Vagina (tissue), 2 donors: ENCODE measurements around the gene LEFTY1. TPM values are rescaled to one million over a fixed set of nuclear protein-coding genes. Genes with fewer than 3 reads are reported as not detected.

Source experiments
- DNase-seq, 2 donors: peaks; one replicate each; pipeline ENCODE4 v3.0.0-alpha.2; 2017; ENCODE audit errors: extremely low spot score in 2 of 2
- H3K27ac ChIP-seq: fragments of 200-600 bp; sonication (generic); one replicate; pipeline ENCODE4 v1.5.1; 2019
- H3K27me3 ChIP-seq: fragments of 200-600 bp; sonication (generic); one replicate; pipeline ENCODE4 v1.5.1; 2019
- H3K36me3 ChIP-seq, 2 donors: fragments of 200-600 bp; sonication (generic); one replicate each; pipeline ENCODE4 v1.5.1; 2017 to 2019
- H3K4me1 ChIP-seq: fragments of 200-600 bp; sonication (generic); one replicate; pipeline ENCODE4 v1.5.1; 2019
- H3K4me3 ChIP-seq, 2 donors: fragments of 200-600 bp; sonication (generic); 1 replicate in 1 of 2; 2 replicates in 1 of 2; pipeline ENCODE4 v1.5.1; 2016 to 2019
- H3K9me3 ChIP-seq: fragments of 200-600 bp; sonication (generic); one replicate; pipeline ENCODE4 v1.5.1; 2019
- CTCF ChIP-seq, 3 experiments: fragments of 450-650 bp in 2 of 3; fragments of 200-600 bp in 1 of 3; sonication (generic) in 1 of 3; IDR thresholded peaks; one replicate each; pipeline ENCODE4 v1.5.1; 2017 to 2019; ENCODE audit warnings: antibody characterized with exemption in 3 of 3, mild to moderate bottlenecking in 2 of 3, moderate library complexity in 2 of 3
- POLR2A ChIP-seq, 2 donors: fragments of 450-650 bp; IDR thresholded peaks; one replicate each; pipeline ENCODE4 v1.6.1; 2017; ENCODE audit warnings: antibody characterized with exemption in 2 of 2, mild to moderate bottlenecking in 2 of 2, moderate library complexity in 2 of 2
- POLR2AphosphoS5 ChIP-seq, 2 donors: sonication (generic); formaldehyde crosslinking; IDR thresholded peaks; one replicate each; pipeline ENCODE4 v1.9.0; 2017; ENCODE audit warnings: antibody characterized with exemption in 2 of 2, mild to moderate bottlenecking in 2 of 2, low read depth in 1 of 2; ENCODE audit not compliant: insufficient read depth in 1 of 2
- intact Hi-C: fragments of 100-400 bp; cut with DNase I; formaldehyde crosslinking; loops from one replicate; pipeline ENCODE4 v1.15.1; 2023
- total RNA-seq: library from RNA; depleted of rRNA; stranded (reverse); fragments of >200 nt; gene quantifications from one replicate; pipeline ENCODE4 v1.2.3, GENCODE V29; 2016

The LEFTY1 gene
- total RNA-seq, 1 donor from 2014 or later: not detected

GRCh38 chr1:225865514-225865913 is 23.4 kb downstream of the LEFTY1 start:
- Histone ChIP-seq H3K4me1 (peaks cover 26% of the 10 kb centered on the region), H3K4me3 (no peak overlapping the region), H3K9me3 (no peaks in the 10 kb centered on the region), H3K36me3 (peaks cover 0 to 64% of the 10 kb centered on the region in 2 donors), H3K27me3 (no peaks in the 10 kb centered on the region), H3K27ac (peak overlapping the region; percentile 19)
- no peak for TF ChIP-seq POLR2A (IDR thresholded peaks at IDR 0.05)
- TF ChIP-seq CTCF (IDR thresholded peaks at IDR 0.05): no peak
- TF ChIP-seq POLR2AphosphoS5 (IDR thresholded peaks at IDR 0.05; ENCODE audit: insufficient read depth in 1 of 2, low read depth in 1 of 2): no peak
- intact Hi-C loops: no loop called here
- no peak for DNase-seq

- Histone ChIP-seq H3K36me3 (peaks cover 0 to 49% of the 10 kb centered on the region in 2 donors), H3K27me3 (no peaks in the 10 kb centered on the region), H3K9me3 (no peaks in the 10 kb centered on the region), H3K4me3 (no peak overlapping the region), H3K27ac (peak overlapping the region; percentile 52), H3K4me1 (peaks cover 26% of the 10 kb centered on the region)
- intact Hi-C loops: no loop called here
- TF ChIP-seq POLR2A (IDR thresholded peaks at IDR 0.05) (no peak), POLR2AphosphoS5 (IDR thresholded peaks at IDR 0.05; ENCODE audit: insufficient read depth in 1 of 2, low read depth in 1 of 2) (no peak), CTCF (IDR thresholded peaks at IDR 0.05) (no peak)
- DNase-seq: no peak
Observed at GRCh38 chr1:225863167-225863566, 25.8 kb downstream of the LEFTY1 start.

GRCh38 chr1:225862581-225862950 is 26.4 kb downstream of the LEFTY1 start:
- Histone ChIP-seq H3K9me3 (no peaks in the 10 kb centered on the region), H3K27me3 (no peaks in the 10 kb centered on the region), H3K27ac (peak overlapping the region; percentile 52), H3K4me1 (peaks cover 26% of the 10 kb centered on the region), H3K4me3 (no peak overlapping the region), H3K36me3 (peaks cover 0 to 44% of the 10 kb centered on the region in 2 donors)
- TF ChIP-seq POLR2AphosphoS5 (IDR thresholded peaks at IDR 0.05; ENCODE audit: insufficient read depth in 1 of 2, low read depth in 1 of 2): no peak
- no peak for TF ChIP-seq CTCF (IDR thresholded peaks at IDR 0.05)
- no peak for TF ChIP-seq POLR2A (IDR thresholded peaks at IDR 0.05)
- intact Hi-C loops: no loop called here
- DNase-seq: no peak

- Histone ChIP-seq H3K36me3 (peaks cover 0 to 44% of the 10 kb centered on the region in 2 donors), H3K9me3 (no peaks in the 10 kb centered on the region), H3K4me3 (no peak overlapping the region), H3K27ac (no peak overlapping the region), H3K4me1 (peaks cover 26% of the 10 kb centered on the region), H3K27me3 (no peaks in the 10 kb centered on the region)
- intact Hi-C loops: no loop called here
- no peak for TF ChIP-seq POLR2AphosphoS5 (IDR thresholded peaks at IDR 0.05; ENCODE audit: insufficient read depth in 1 of 2, low read depth in 1 of 2)
- no peak for TF ChIP-seq POLR2A (IDR thresholded peaks at IDR 0.05)
- no peak for TF ChIP-seq CTCF (IDR thresholded peaks at IDR 0.05)
- DNase-seq: no peak
Observed at GRCh38 chr1:225861834-225862580, 26.9 kb downstream of the LEFTY1 start.

GRCh38 chr1:225860876-225861441 is 28.0 kb downstream of the LEFTY1 start:
- TF ChIP-seq POLR2A (IDR thresholded peaks at IDR 0.05): no peak
- TF ChIP-seq POLR2AphosphoS5 (IDR thresholded peaks at IDR 0.05; ENCODE audit: insufficient read depth in 1 of 2, low read depth in 1 of 2): no peak
- no peak for TF ChIP-seq CTCF (IDR thresholded peaks at IDR 0.05)
- peaks cover 21% of the 10 kb centered on the region for H3K4me1 ChIP-seq
- H3K9me3 ChIP-seq: no peaks in the 10 kb centered on the region
- no peaks in the 10 kb centered on the region for H3K27me3 ChIP-seq
- H3K27ac ChIP-seq: no peak overlapping the region
- H3K36me3 ChIP-seq: peaks cover 0 to 53% of the 10 kb centered on the region in 2 donors
- H3K4me3 ChIP-seq: no peak overlapping the region
- no peak for DNase-seq
- intact Hi-C loops: no loop called here
